HEK293 (cell line): ENCODE data around the gene NSMCE1.

ENCODE experiments used
- CTCF ChIA-PET: fragments of 350-600 bp; formaldehyde crosslinking; extraction: SDS; loops from one replicate; lab custom pipeline; 2021; ENCODE audit warnings: antibody characterized with exemption; lab: Yijun Ruan, JAX
- POLR2A ChIA-PET: fragments of 300-600 bp; formaldehyde crosslinking; extraction: SDS; loops from one replicate; lab custom pipeline; 2020; ENCODE audit warnings: antibody characterized with exemption, inconsistent platforms; lab: Yijun Ruan, JAX
- H3K27ac ChIP-seq: fragments of 200-500 bp; sonication (Bioruptor generic); 2 replicates; pipeline ENCODE4 v1.5.1; 2014; ENCODE audit warnings: low read depth, low read length, control low read depth, inconsistent platforms; ENCODE audit errors: extremely low read depth
- H3K36me3 ChIP-seq, 2 experiments: fragments of 200-500 bp in 1 of 2; sonication (Bioruptor generic) in 1 of 2; 1 replicate in 1 of 2; 2 replicates in 1 of 2; pipeline ENCODE4 v1.5.1; 2014 to 2017; ENCODE audit warnings: inconsistent platforms in 2 of 2, low read length in 2 of 2; ENCODE audit not compliant: control insufficient read depth in 2 of 2, insufficient read depth in 1 of 2
- H3K4me1 ChIP-seq: fragments of 200-500 bp; sonication (Bioruptor generic); 2 replicates; pipeline ENCODE4 v1.5.1; 2014; ENCODE audit warnings: mild to moderate bottlenecking, low read length, inconsistent platforms; ENCODE audit not compliant: control insufficient read depth, insufficient read depth
- H3K4me3 ChIP-seq: 2 replicates; pipeline ENCODE4 v1.5.1; 2011; ENCODE audit warnings: low read depth, mild to moderate bottlenecking, control low read depth, low read length, moderate library complexity
- H3K9me3 ChIP-seq: fragments of 200-500 bp; sonication (Bioruptor generic); 2 replicates; pipeline ENCODE4 v1.5.1; 2014; ENCODE audit warnings: low read depth, low read length, inconsistent platforms; ENCODE audit not compliant: control insufficient read depth, insufficient read depth
- GLI4 ChIP-seq: fragments of 450-650 bp; formaldehyde crosslinking; IDR thresholded peaks from 2 replicates; pipeline ENCODE4 v1.5.1; 2016; ENCODE audit warnings: missing biosample characterization, missing genetic modification characterization
- HOXC10 ChIP-seq: sonication (generic); formaldehyde crosslinking; IDR thresholded peaks from 2 replicates; pipeline ENCODE4 v1.8.1; 2023; ENCODE audit warnings: mild to moderate bottlenecking, missing genetic modification reagents
- KLF16 ChIP-seq: fragments of 450-650 bp; formaldehyde crosslinking; IDR thresholded peaks from 2 replicates; pipeline ENCODE4 v1.5.1; 2017; ENCODE audit warnings: missing biosample characterization, missing genetic modification characterization
- SP3 ChIP-seq: fragments of 450-650 bp; formaldehyde crosslinking; IDR thresholded peaks from 2 replicates; pipeline ENCODE4 v1.5.1; 2016; ENCODE audit warnings: missing biosample characterization, missing genetic modification characterization
- ZBTB26 ChIP-seq: fragments of 450-650 bp; formaldehyde crosslinking; optimal IDR thresholded peaks from 2 replicates; pipeline ENCODE3; 2016; ENCODE audit warnings: missing biosample characterization, mild to moderate bottlenecking, missing genetic modification characterization
- ZBTB8A ChIP-seq: fragments of 450-650 bp; formaldehyde crosslinking; IDR thresholded peaks from 2 replicates; pipeline ENCODE4 v1.5.1; 2016; ENCODE audit warnings: missing biosample characterization, missing genetic modification characterization
- ZFP37 ChIP-seq: fragments of 450-650 bp; formaldehyde crosslinking; IDR thresholded peaks from 2 replicates; pipeline ENCODE4 v1.5.1; 2016; ENCODE audit warnings: missing biosample characterization, missing genetic modification characterization
- ZNF138 ChIP-seq: fragments of 450-650 bp; formaldehyde crosslinking; IDR thresholded peaks from 2 replicates; pipeline ENCODE4 v1.5.1; 2016; ENCODE audit warnings: missing biosample characterization, missing genetic modification characterization, borderline replicate concordance
- ZNF18 ChIP-seq: fragments of 450-650 bp; formaldehyde crosslinking; IDR thresholded peaks from 2 replicates; pipeline ENCODE4 v1.5.1; 2016; ENCODE audit warnings: missing biosample characterization, missing genetic modification characterization
- ZNF202 ChIP-seq: fragments of 450-650 bp; formaldehyde crosslinking; IDR thresholded peaks from 2 replicates; pipeline ENCODE4 v1.5.1; 2016; ENCODE audit warnings: missing biosample characterization, missing genetic modification characterization, borderline replicate concordance
- ZNF354C ChIP-seq: fragments of 450-650 bp; formaldehyde crosslinking; IDR thresholded peaks from 2 replicates; pipeline ENCODE4 v1.5.1; 2016; ENCODE audit warnings: missing biosample characterization, missing genetic modification characterization, low read depth, borderline replicate concordance
- ZNF404 ChIP-seq: fragments of 450-650 bp; formaldehyde crosslinking; IDR thresholded peaks from 2 replicates; pipeline ENCODE4 v1.5.1; 2017; ENCODE audit warnings: missing biosample characterization, missing genetic modification characterization
- ZNF433 ChIP-seq: fragments of 450-650 bp; formaldehyde crosslinking; IDR thresholded peaks from 2 replicates; pipeline ENCODE4 v1.5.1; 2016; ENCODE audit warnings: missing biosample characterization, missing genetic modification characterization, low read depth
- ZNF513 ChIP-seq: fragments of 450-650 bp; IDR thresholded peaks from 2 replicates; pipeline ENCODE4 v1.5.1; 2018; ENCODE audit warnings: missing biosample characterization, missing genetic modification characterization
- ZNF518A ChIP-seq: fragments of 450-650 bp; formaldehyde crosslinking; conservative IDR thresholded peaks from 2 replicates; pipeline ENCODE4 v1.5.1; 2016; ENCODE audit warnings: low read depth, missing biosample characterization, missing genetic modification characterization
- ZNF548 ChIP-seq: fragments of 450-650 bp; formaldehyde crosslinking; IDR thresholded peaks from 2 replicates; pipeline ENCODE4 v1.5.1; 2016; ENCODE audit warnings: missing biosample characterization, missing genetic modification characterization
- ZNF555 ChIP-seq: fragments of 450-650 bp; formaldehyde crosslinking; conservative IDR thresholded peaks from 2 replicates; pipeline ENCODE4 v1.5.1; 2017; ENCODE audit warnings: missing biosample characterization, mild to moderate bottlenecking, missing genetic modification characterization, inconsistent platforms
- ZNF664 ChIP-seq: fragments of 450-650 bp; formaldehyde crosslinking; IDR thresholded peaks from 2 replicates; pipeline ENCODE4 v1.5.1; 2016; ENCODE audit warnings: missing biosample characterization, missing genetic modification characterization
- ZNF768 ChIP-seq: fragments of 450-650 bp; formaldehyde crosslinking; IDR thresholded peaks from 2 replicates; pipeline ENCODE4 v1.5.1; 2018; ENCODE audit warnings: missing biosample characterization, mild to moderate bottlenecking, missing genetic modification characterization
- ZNF792 ChIP-seq: fragments of 450-650 bp; formaldehyde crosslinking; IDR thresholded peaks from 2 replicates; pipeline ENCODE4 v1.5.1; 2016; ENCODE audit warnings: missing biosample characterization, missing genetic modification characterization
- TF ChIP-seq, protein P1 (sequence below): fragments of 450-650 bp; formaldehyde crosslinking; conservative IDR thresholded peaks from 2 replicates; pipeline ENCODE4 v1.5.1; 2016; ENCODE audit warnings: low read depth, missing biosample characterization, missing genetic modification characterization

NSMCE1 gene

GRCh38 chr16:27288313-27288712 lies 19.7 kb upstream of the NSMCE1 start (continued):
- TF ChIP-seq, protein P1, sequence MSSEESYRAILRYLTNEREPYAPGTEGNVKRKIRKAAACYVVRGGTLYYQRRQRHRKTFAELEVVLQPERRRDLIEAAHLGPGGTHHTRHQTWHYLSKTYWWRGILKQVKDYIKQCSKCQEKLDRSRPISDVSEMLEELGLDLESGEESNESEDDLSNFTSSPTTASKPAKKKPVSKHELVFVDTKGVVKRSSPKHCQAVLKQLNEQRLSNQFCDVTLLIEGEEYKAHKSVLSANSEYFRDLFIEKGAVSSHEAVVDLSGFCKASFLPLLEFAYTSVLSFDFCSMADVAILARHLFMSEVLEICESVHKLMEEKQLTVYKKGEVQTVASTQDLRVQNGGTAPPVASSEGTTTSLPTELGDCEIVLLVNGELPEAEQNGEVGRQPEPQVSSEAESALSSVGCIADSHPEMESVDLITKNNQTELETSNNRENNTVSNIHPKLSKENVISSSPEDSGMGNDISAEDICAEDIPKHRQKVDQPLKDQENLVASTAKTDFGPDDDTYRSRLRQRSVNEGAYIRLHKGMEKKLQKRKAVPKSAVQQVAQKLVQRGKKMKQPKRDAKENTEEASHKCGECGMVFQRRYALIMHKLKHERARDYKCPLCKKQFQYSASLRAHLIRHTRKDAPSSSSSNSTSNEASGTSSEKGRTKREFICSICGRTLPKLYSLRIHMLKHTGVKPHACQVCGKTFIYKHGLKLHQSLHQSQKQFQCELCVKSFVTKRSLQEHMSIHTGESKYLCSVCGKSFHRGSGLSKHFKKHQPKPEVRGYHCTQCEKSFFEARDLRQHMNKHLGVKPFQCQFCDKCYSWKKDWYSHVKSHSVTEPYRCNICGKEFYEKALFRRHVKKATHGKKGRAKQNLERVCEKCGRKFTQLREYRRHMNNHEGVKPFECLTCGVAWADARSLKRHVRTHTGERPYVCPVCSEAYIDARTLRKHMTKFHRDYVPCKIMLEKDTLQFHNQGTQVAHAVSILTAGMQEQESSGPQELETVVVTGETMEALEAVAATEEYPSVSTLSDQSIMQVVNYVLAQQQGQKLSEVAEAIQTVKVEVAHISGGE (tag by site-specific recombination), result peak; percentile 57
- peak; percentile 73 for TF ChIP-seq ZNF555 (tag by site-specific recombination)
- TF ChIP-seq ZNF518A (tag by site-specific recombination), result peak; percentile 77
- TF ChIP-seq ZBTB8A, result peak; percentile 46
- TF ChIP-seq SP3 (tag by site-specific recombination), result peak; percentile 16; the same call in 1 of the 2 replicates
- TF ChIP-seq ZNF202 (tag by site-specific recombination), result 0 out of 2 replicates have a peak, but pooled peaks have one; percentile 60
- TF ChIP-seq ZNF433 (tag by site-specific recombination), result peak; percentile 64; the same call in 1 of the 2 replicates
- TF ChIP-seq ZNF664 (tag by site-specific recombination), result 0 out of 2 replicates have a peak, but pooled peaks have one; percentile 13
- 0 out of 2 replicates have a peak, but pooled peaks have one; percentile 26 for TF ChIP-seq ZNF138
- 0 out of 2 replicates have a peak, but pooled peaks have one; percentile 81 for TF ChIP-seq ZNF354C (tag by site-specific recombination)

DNA sequence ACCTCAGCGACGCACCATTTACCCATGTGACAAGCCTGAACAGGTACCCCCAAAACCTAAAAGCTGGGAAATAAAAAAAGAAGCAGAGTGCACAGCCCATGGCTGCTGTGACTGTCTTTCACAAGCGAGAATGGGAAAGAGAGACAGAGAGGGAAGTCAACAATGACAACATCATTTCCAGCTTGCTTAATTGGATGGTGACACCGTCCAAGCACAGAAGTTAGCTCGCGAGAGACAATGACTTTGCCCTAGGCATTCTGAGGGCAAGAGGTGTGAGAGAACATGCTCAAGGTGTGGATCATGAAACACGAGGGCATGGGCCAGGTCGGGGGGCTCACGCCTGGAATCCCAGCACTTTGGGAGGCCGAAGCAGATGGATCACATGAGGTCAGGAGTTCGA lies 19.3 kb upstream of the NSMCE1 start:
- Histone ChIP-seq H3K36me3 (no peaks in the 10 kb centered on the region), H3K27ac (no peak overlapping the region), H3K9me3 (no peaks in the 10 kb centered on the region), H3K4me3 (no peak overlapping the region), H3K4me1 (no peaks in the 10 kb centered on the region)
- ChIA-PET POLR2A (no interaction called here), CTCF (interaction anchor here (0.7 to 1.4 kb wide), 2 partner anchors 13 to 53 kb away, joined by 3 to 4 read pairs; no protein-coding TSS in a partner anchor)
- no peak for TF ChIP-seq ZBTB8A
- no peak for TF ChIP-seq ZBTB26 (tag by site-specific recombination)
- no peak for TF ChIP-seq ZNF548 (tag by site-specific recombination)
- no peak for TF ChIP-seq GLI4 (tag by site-specific recombination)
- no peak for TF ChIP-seq ZNF18 (tag by site-specific recombination)
- no peak for TF ChIP-seq ZNF768 (tag by site-specific recombination)
- no peak for TF ChIP-seq ZNF792
- TF ChIP-seq ZNF404 (tag by site-specific recombination), result no peak
- no peak for TF ChIP-seq ZNF513 (tag by site-specific recombination)
- no peak for TF ChIP-seq ZFP37
- no peak for TF ChIP-seq KLF16 (tag by site-specific recombination)
- TF ChIP-seq HOXC10 (CRISPR knock-in tag), result no peak
